Trophoblast cell (in vitro differentiated cells and primary cell): ENCODE data around the gene CHAT.
A peak's percentile ranks its signal among the peaks of the same experiment; 100 is the strongest.

Experiments
- DNase-seq, 2 donors: peaks; one replicate each; pipeline ENCODE4 v3.0.0-alpha.2; 2016
- H2AFZ ChIP-seq: 2 replicates; pipeline ENCODE4 v1.6.1; 2013; ENCODE audit warnings: low read length, moderate library complexity, mild to moderate bottlenecking; ENCODE audit not compliant: insufficient read depth, poor library complexity
- H2AK5ac ChIP-seq: 2 replicates; pipeline ENCODE4 v1.6.1; 2013; ENCODE audit warnings: mild to moderate bottlenecking, low read length
- H2BK120ac ChIP-seq: 2 replicates; pipeline ENCODE4 v1.6.1; 2013; ENCODE audit warnings: low read length, mild to moderate bottlenecking, moderate library complexity; ENCODE audit not compliant: insufficient read depth, poor library complexity
- H2BK12ac ChIP-seq: 2 replicates; pipeline ENCODE4 v1.6.1; 2013; ENCODE audit warnings: mild to moderate bottlenecking, low read length, moderate library complexity
- H2BK5ac ChIP-seq: 2 replicates; pipeline ENCODE4 v1.6.1; 2013; ENCODE audit warnings: low read length, low read depth, moderate library complexity, mild to moderate bottlenecking; ENCODE audit not compliant: poor library complexity
- H3K14ac ChIP-seq: 2 replicates; pipeline ENCODE4 v1.6.1; 2013; ENCODE audit warnings: mild to moderate bottlenecking, low read length
- H3K18ac ChIP-seq: 2 replicates; pipeline ENCODE4 v1.6.1; 2013; ENCODE audit warnings: mild to moderate bottlenecking, low read length
- H3K23ac ChIP-seq: 2 replicates; pipeline ENCODE4 v1.6.1; 2013; ENCODE audit warnings: low read length
- H3K27ac ChIP-seq: 2 replicates; pipeline ENCODE4 v1.5.1; 2013; ENCODE audit warnings: low read depth, mild to moderate bottlenecking, inconsistent platforms, low read length, moderate library complexity
- H3K27me3 ChIP-seq: 2 replicates; pipeline ENCODE4 v1.6.1; 2013; ENCODE audit warnings: inconsistent platforms, mild to moderate bottlenecking, low read length, moderate library complexity; ENCODE audit not compliant: insufficient read depth
- H3K36me3 ChIP-seq, 2 experiments: 1 replicate in 1 of 2; 2 replicates in 1 of 2; pipeline ENCODE4 v1.6.1; 2013; ENCODE audit warnings: low read length in 2 of 2, mild to moderate bottlenecking in 2 of 2, moderate library complexity in 1 of 2; ENCODE audit not compliant: insufficient read depth in 2 of 2, control insufficient read depth in 1 of 2
- H3K4ac ChIP-seq: 2 replicates; pipeline ENCODE4 v1.6.1; 2013; ENCODE audit warnings: low read depth, mild to moderate bottlenecking, low read length, moderate library complexity
- H3K4me1 ChIP-seq, 2 experiments: 1 replicate in 1 of 2; 2 replicates in 1 of 2; pipeline ENCODE4 v1.6.1; 2013; ENCODE audit warnings: low read length in 2 of 2, mild to moderate bottlenecking in 2 of 2, moderate library complexity in 1 of 2; ENCODE audit not compliant: insufficient read depth in 2 of 2, control insufficient read depth in 1 of 2
- H3K4me2 ChIP-seq: 2 replicates; pipeline ENCODE4 v1.6.1; 2013; ENCODE audit warnings: inconsistent platforms, mild to moderate bottlenecking, low read length, moderate library complexity
- H3K4me3 ChIP-seq: 2 replicates; pipeline ENCODE4 v1.5.1; 2013; ENCODE audit warnings: mild to moderate bottlenecking, low read depth, low read length, inconsistent platforms
- H3K79me1 ChIP-seq: one replicate; pipeline ENCODE4 v1.6.1; 2013; ENCODE audit warnings: low read length
- H3K79me2 ChIP-seq: 2 replicates; pipeline ENCODE4 v1.6.1; 2013; ENCODE audit warnings: low read length, mild to moderate bottlenecking; ENCODE audit not compliant: control insufficient read depth, insufficient read depth, poor library complexity
- H3K9ac ChIP-seq: 2 replicates; pipeline ENCODE4 v1.6.1; 2013; ENCODE audit warnings: mild to moderate bottlenecking, low read length
- H3K9me3 ChIP-seq: 2 replicates; pipeline ENCODE4 v1.6.1; 2013; ENCODE audit warnings: low read depth, mild to moderate bottlenecking, control low read depth, inconsistent platforms, low read length; ENCODE audit not compliant: insufficient read depth
- H4K12ac ChIP-seq: 2 replicates; pipeline ENCODE4 v1.6.1; 2013; ENCODE audit warnings: low read depth, mild to moderate bottlenecking, low read length, moderate library complexity
- H4K8ac ChIP-seq: 2 replicates; pipeline ENCODE4 v1.6.1; 2013; ENCODE audit warnings: low read depth, mild to moderate bottlenecking, low read length, moderate library complexity
- H4K91ac ChIP-seq: one replicate; pipeline ENCODE4 v1.6.1; 2013; ENCODE audit warnings: low read depth, mild to moderate bottlenecking, low read length, moderate library complexity
- WGBS: extraction: QIAGEN DNeasy Blood & Tissue Kit; methylation state at CpG from one replicate; pipeline ENCODE4 v1.1.7; 2013; ENCODE audit warnings: missing lambda C conversion rate; ENCODE audit not compliant: insufficient read length, insufficient coverage; ENCODE audit errors: extremely low coverage; 5-methylcytosine and 5-hydroxymethylcytosine counted together

CHAT gene

GRCh38 chr10:49596836-49597235, 17.0 kb upstream of the CHAT start:
- H2AFZ ChIP-seq, result no peak overlapping the region
- no CpG with 5 or more reads among the region's 3 CpGs for WGBS
- H4K8ac ChIP-seq, result no peak overlapping the region
- peak overlapping the region; percentile 46 for H4K91ac ChIP-seq
- peak overlapping the region; percentile 19 for H3K14ac ChIP-seq
- no peak overlapping the region for H3K27ac ChIP-seq
- no peak overlapping the region for H3K4ac ChIP-seq
- peaks cover 33% of the 10 kb centered on the region for H3K79me1 ChIP-seq
- no peak overlapping the region for H2AK5ac ChIP-seq
- peaks cover 2% of the 10 kb centered on the region for H3K9me3 ChIP-seq
- DNase-seq, result no peak
- H2BK5ac ChIP-seq, result no peak overlapping the region
- H3K36me3 ChIP-seq, result no peaks in the 10 kb centered on the region
- H3K18ac ChIP-seq, result no peak overlapping the region
- H4K12ac ChIP-seq, result no peak overlapping the region
- H3K23ac ChIP-seq, result no peak overlapping the region
- H3K27me3 ChIP-seq, result no peaks in the 10 kb centered on the region
- no peak overlapping the region for H3K4me3 ChIP-seq
- no peak overlapping the region for H3K9ac ChIP-seq
- peaks cover 4% of the 10 kb centered on the region for H3K79me2 ChIP-seq
- H2BK120ac ChIP-seq, result peak overlapping the region; percentile 27
- no peak overlapping the region for H3K4me2 ChIP-seq
- peak overlapping the region; percentile 34 for H2BK12ac ChIP-seq
- peaks cover 40 to 42% of the 10 kb centered on the region in 2 experiments for H3K4me1 ChIP-seq

GRCh38 chr10:49597426-49598163, 16.2 kb upstream of the CHAT start:
- Histone ChIP-seq H2BK5ac (peak overlapping the region; percentile 12), H3K4me2 (no peak overlapping the region), H3K4me3 (no peak overlapping the region), H4K91ac (peak overlapping the region; percentile 21), H3K27ac (no peak overlapping the region), H3K4me1 (peaks cover 47 to 49% of the 10 kb centered on the region in 2 experiments), H2BK12ac (peak overlapping the region; percentile 77), H3K23ac (no peak overlapping the region), H2AK5ac (peak overlapping the region; percentile 9), H2BK120ac (peak overlapping the region; percentile 54), H3K79me1 (peaks cover 33% of the 10 kb centered on the region), H3K4ac (no peak overlapping the region), H3K18ac (no peak overlapping the region), H3K36me3 (no peaks in the 10 kb centered on the region), H4K12ac (no peak overlapping the region), H3K9ac (no peak overlapping the region), H3K9me3 (peaks cover 2% of the 10 kb centered on the region), H3K27me3 (no peaks in the 10 kb centered on the region), H2AFZ (no peak overlapping the region), H4K8ac (no peak overlapping the region), H3K79me2 (peaks cover 4% of the 10 kb centered on the region), H3K14ac (peak overlapping the region; percentile 25)
- no peak for DNase-seq
- no CpG with 5 or more reads among the region's 11 CpGs for WGBS

- Histone ChIP-seq H3K79me2 (peaks cover 4% of the 10 kb centered on the region), H3K4ac (peak overlapping the region; percentile 42), H4K8ac (peak overlapping the region; percentile 24), H3K36me3 (no peaks in the 10 kb centered on the region), H2AK5ac (peak overlapping the region; percentile 88), H2AFZ (no peak overlapping the region), H3K23ac (no peak overlapping the region), H2BK5ac (peak overlapping the region; percentile 66), H2BK12ac (peak overlapping the region; percentile 77), H3K4me2 (no peak overlapping the region), H3K9ac (no peak overlapping the region), H2BK120ac (peak overlapping the region; percentile 54), H3K18ac (peak overlapping the region; percentile 50), H3K27ac (peak overlapping the region; percentile 31), H4K12ac (no peak overlapping the region), H3K4me3 (no peak overlapping the region), H3K27me3 (no peaks in the 10 kb centered on the region), H3K14ac (peak overlapping the region; percentile 75), H4K91ac (peak overlapping the region; percentile 88), H3K4me1 (peaks cover 45 to 46% of the 10 kb centered on the region in 2 experiments), H3K79me1 (peaks cover 33% of the 10 kb centered on the region), H3K9me3 (peaks cover 2% of the 10 kb centered on the region)
- no CpG with 5 or more reads among the region's 8 CpGs for WGBS
- no peak for DNase-seq
These were observed 15.5 kb upstream of the CHAT start for GRCh38 chr10:49598164-49598856.

- Histone ChIP-seq H2BK120ac (peak overlapping the region; percentile 54), H3K4me1 (peaks cover 45 to 46% of the 10 kb centered on the region in 2 experiments), H3K23ac (no peak overlapping the region), H3K9me3 (peaks cover 2% of the 10 kb centered on the region), H2AK5ac (no peak overlapping the region), H2BK12ac (peak overlapping the region; percentile 77), H2AFZ (no peak overlapping the region), H3K9ac (no peak overlapping the region), H4K12ac (no peak overlapping the region), H3K36me3 (no peaks in the 10 kb centered on the region), H4K8ac (no peak overlapping the region), H4K91ac (no peak overlapping the region), H3K14ac (no peak overlapping the region), H3K27me3 (no peaks in the 10 kb centered on the region), H3K4me2 (no peak overlapping the region), H2BK5ac (peak overlapping the region; percentile 75), H3K79me2 (peaks cover 4% of the 10 kb centered on the region), H3K27ac (peak overlapping the region; percentile 59), H3K4ac (no peak overlapping the region), H3K79me1 (peaks cover 33% of the 10 kb centered on the region), H3K18ac (peak overlapping the region; percentile 50), H3K4me3 (no peak overlapping the region)
- no CpG with 5 or more reads among the region's 4 CpGs for WGBS
- peak; percentile 91 to 94 for DNase-seq
These were observed 14.9 kb upstream of the CHAT start for GRCh38 chr10:49598986-49599385.
